GM12801 (cell line): ENCODE data around the gene MAPK14.

ENCODE experiments used
- TF ChIP-seq, protein P1 (sequence below): IDR thresholded peaks from one replicate; pipeline ENCODE4 v1.5.1; 2011; ENCODE audit warnings: control low read depth; ENCODE audit not compliant: insufficient read length; ENCODE audit errors: extremely low read depth

Gene MAPK14

DNA sequence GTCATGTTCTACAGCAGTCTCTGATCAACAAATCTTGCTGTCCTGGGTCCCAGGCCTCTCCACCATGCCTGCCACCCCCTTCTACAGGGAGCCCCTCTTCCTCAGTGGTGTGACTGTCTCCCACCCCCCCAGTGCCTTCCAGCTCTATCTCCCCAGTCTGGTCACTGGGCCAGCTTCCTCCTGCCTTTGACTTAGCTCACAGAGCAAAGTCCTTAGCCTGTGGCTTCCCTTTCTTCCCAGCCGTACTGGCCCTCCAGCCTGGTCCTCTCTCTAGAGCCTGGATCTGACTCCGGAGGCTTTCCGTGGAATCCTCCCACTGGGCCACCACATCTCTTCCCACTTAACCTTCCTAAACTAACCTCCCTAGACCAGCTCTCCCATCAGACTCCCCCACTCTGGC lies 119.7 kb downstream of the MAPK14 start:
- TF ChIP-seq, protein P1, sequence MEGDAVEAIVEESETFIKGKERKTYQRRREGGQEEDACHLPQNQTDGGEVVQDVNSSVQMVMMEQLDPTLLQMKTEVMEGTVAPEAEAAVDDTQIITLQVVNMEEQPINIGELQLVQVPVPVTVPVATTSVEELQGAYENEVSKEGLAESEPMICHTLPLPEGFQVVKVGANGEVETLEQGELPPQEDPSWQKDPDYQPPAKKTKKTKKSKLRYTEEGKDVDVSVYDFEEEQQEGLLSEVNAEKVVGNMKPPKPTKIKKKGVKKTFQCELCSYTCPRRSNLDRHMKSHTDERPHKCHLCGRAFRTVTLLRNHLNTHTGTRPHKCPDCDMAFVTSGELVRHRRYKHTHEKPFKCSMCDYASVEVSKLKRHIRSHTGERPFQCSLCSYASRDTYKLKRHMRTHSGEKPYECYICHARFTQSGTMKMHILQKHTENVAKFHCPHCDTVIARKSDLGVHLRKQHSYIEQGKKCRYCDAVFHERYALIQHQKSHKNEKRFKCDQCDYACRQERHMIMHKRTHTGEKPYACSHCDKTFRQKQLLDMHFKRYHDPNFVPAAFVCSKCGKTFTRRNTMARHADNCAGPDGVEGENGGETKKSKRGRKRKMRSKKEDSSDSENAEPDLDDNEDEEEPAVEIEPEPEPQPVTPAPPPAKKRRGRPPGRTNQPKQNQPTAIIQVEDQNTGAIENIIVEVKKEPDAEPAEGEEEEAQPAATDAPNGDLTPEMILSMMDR = no peak

- TF ChIP-seq, protein P1 = no peak
Measured at GRCh38 chr6:36149476-36149875, 121.9 kb downstream of the MAPK14 start.

- TF ChIP-seq, protein P1 = no peak
Measured at GRCh38 chr6:36150283-36150682, 122.7 kb downstream of the MAPK14 start.

- TF ChIP-seq, protein P1 = no peak
Measured at GRCh38 chr6:36154286-36154685, 126.7 kb downstream of the MAPK14 start.

DNA sequence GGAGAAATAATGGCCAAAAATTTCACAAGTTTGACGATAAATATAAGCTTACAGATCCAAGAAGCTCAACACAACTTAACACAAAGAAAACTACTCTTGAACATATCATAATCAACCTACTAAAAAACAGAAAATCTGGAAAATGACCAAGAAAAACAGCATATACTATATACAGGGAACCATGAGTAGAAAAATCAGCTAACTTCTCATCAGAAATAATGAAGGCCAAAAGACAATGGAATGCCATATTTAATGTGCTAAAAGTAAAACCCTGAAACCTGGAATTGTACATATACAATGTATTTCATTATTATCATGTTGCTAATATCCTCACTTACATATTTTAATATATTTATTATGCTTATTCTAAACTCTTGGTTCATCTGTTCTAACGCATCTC lies 128.1 kb downstream of the MAPK14 start:
- TF ChIP-seq, protein P1 = no peak

- TF ChIP-seq, protein P1 = no peak
Measured at GRCh38 chr6:36160147-36160760, 132.6 kb downstream of the MAPK14 start.
